HG03432 (cell line): ENCODE measurements around the gene GTF2H2C_2.
"Not testable (repeated sequence)": the region's sequence is repeated elsewhere in the genome, so short reads cannot be mapped to it uniquely, and the experiment has no call there.

Experiments
- ATAC-seq: cut with Tn5 transposase; IDR thresholded peaks from one replicate; pipeline ENCODE4 v1.9.1; 2021; ENCODE audit warnings: mild to moderate bottlenecking, moderate library complexity; ENCODE audit not compliant: unreplicated experiment

GTF2H2C_2 gene

GRCh38 chr5:70415117-70415516 lies at the start of gene GTF2H2C_2:
Gene GTF2H2C_2, plus strand, starts transcription at chr5:70415368.
- ATAC-seq: peak; percentile 99

GRCh38 chr5:70400984-70401686 lies 14.0 kb upstream of the GTF2H2C_2 start:
- ATAC-seq: peak; percentile 64

GRCh38 chr5:70421322-70421721 lies 6.2 kb downstream of the GTF2H2C_2 start:
- not testable (repeated sequence) for ATAC-seq

- ATAC-seq: not testable (repeated sequence)
Measured at GRCh38 chr5:70423215-70423614, 8.0 kb downstream of the GTF2H2C_2 start.

GRCh38 chr5:70438518-70438917 lies 23.4 kb downstream of the GTF2H2C_2 start:
- not testable (repeated sequence) for ATAC-seq

- ATAC-seq: not testable (repeated sequence)
Measured at GRCh38 chr5:70449565-70449964, 34.4 kb downstream of the GTF2H2C_2 start.

GRCh38 chr5:70451249-70451984 lies 36.2 kb downstream of the GTF2H2C_2 start:
- ATAC-seq: not testable (repeated sequence)

GRCh38 chr5:70457093-70457492 lies 41.9 kb downstream of the GTF2H2C_2 start:
- peak; percentile 80 for ATAC-seq

- ATAC-seq: not testable (repeated sequence)
Measured at GRCh38 chr5:70459188-70459587, 44.0 kb downstream of the GTF2H2C_2 start.

GRCh38 chr5:70461984-70462383 lies 46.8 kb downstream of the GTF2H2C_2 start:
- not testable (repeated sequence) for ATAC-seq

- not testable (repeated sequence) for ATAC-seq
Measured at GRCh38 chr5:70464019-70464637, 49.0 kb downstream of the GTF2H2C_2 start.

- not testable (repeated sequence) for ATAC-seq
Measured at GRCh38 chr5:70469926-70470509, 54.9 kb downstream of the GTF2H2C_2 start.
